GM08714 (cell line): Measurements from ENCODE around the gene SEMA5B.
A peak's percentile ranks its signal among the peaks of the same experiment; 100 is the strongest.

Source experiments
- H3K4me3 ChIP-seq: fragments of 200-500 bp; sonication (Bioruptor generic); 2 replicates; pipeline ENCODE4 v1.5.1; 2014; ENCODE audit warnings: mild to moderate bottlenecking, low read length, inconsistent platforms
- ZNF274 ChIP-seq: IDR thresholded peaks from 2 replicates; pipeline ENCODE4 v1.6.1; 2012; ENCODE audit warnings: mild to moderate bottlenecking, low read depth, low read length

The SEMA5B gene

DNA sequence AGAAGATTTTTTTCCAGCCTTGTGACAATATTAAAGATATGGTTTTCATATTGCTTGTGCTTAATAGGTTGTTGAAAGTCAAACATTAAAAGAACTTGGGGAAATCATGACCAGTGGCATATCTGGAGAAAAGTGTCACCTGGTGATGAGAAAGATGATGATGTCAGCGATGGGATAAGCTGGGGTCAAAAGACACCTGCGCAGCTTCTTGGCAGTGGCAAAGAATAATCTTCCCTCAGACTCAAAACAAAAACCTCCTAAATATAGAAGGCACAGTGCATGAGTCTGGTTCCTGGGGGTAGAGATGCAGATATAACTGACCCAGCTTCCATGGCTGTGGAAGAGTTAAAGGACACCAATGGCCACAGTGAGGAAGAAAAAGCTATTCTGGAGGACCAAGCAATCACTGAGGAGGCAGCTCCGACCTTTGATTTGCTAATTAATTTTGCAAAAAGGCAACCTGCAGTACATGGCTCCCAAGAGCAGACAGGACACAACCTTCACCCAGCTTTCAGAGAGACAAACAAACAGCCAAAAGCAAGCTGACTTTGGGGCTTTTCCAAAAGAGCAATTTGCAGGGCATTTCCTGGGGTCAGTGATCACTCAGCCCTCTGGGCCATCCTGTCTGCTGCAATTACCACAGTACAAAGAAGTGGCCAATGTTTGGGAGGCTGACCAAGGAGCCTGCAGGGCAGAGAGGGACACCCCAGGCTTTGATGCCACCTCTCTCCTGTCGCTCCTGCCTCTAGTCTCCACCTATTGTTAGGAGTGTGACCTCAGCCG is 17.6 kb upstream of the SEMA5B start:
- no peak for TF ChIP-seq ZNF274
- H3K4me3 ChIP-seq: no peak overlapping the region

DNA sequence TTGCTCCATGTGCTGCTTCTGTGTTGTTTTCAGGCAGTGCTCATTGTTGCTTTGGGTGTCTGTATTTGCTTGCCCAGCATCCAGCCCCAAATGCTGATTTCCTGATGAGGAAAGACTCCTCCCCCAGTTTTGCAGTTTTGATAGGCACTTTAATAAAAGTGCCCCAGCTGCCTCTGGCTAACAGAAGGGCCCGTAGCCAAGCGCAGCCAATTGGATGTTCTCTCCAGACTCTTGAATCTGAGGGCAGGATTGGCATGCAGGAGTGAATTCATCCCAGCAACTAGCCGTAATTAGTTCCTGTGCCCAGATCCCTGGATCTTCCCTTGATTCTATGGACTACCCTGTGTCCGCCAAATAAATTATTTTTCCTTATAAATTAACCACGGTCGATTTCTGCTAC is 14.8 kb upstream of the SEMA5B start:
- H3K4me3 ChIP-seq: no peak overlapping the region
- TF ChIP-seq ZNF274: no peak

DNA sequence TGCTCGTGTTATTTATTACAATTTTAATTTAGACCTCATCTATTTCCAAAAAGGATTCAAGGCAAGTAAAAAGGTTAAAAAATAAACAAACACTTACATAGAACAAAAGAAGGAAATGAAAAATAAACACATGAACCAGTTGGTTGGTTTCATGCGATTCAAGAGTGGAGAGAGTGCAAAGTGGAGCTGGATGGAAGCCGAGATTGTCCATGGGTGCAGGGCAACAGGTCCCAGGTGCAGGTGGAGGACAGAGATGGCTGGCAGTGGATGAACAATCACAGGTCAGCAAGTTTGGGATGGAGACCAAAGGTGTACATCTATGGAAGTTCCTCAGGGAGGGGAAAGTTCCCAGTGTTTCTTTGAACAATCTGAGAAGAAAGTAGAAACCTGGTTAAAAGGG is 11.6 kb upstream of the SEMA5B start:
- no peak overlapping the region for H3K4me3 ChIP-seq
- TF ChIP-seq ZNF274: no peak

DNA sequence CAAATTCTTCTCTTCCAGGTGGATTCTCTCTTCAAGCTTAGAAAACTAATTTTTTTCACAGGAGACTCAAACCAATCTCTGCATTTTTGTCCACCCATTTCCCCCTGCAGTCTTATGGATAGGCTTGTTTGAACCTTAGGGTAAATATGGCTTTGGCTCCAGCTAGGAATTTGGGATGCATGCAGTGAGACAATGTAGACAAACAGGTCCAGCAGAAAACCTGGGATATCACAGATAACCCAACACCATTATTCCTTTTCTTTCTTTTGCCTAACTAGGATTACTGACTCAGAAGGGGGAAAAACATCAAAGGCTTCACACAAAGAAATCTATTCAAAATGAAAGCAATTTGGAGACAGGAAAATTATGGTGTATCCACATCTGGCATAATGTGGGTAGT is 11.2 kb upstream of the SEMA5B start:
- H3K4me3 ChIP-seq: no peak overlapping the region
- TF ChIP-seq ZNF274: no peak

DNA sequence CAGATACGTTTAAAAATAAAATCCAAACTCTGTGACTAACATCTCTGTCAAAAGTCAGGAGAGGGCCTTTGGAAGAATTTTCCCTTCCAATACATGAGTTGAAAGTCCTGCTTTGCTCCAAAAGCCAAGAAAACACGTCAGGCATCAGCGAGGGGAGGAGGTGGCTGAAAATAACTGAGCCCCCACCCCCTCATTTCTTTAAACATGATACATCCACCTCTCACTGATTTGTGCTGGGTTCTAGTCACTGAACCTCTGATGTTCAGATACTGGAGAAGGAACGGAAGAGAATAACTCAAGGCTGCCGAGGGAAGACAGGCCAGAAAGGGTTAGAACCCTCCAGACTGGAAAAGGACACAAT is 9.4 kb upstream of the SEMA5B start:
- TF ChIP-seq ZNF274: no peak
- H3K4me3 ChIP-seq: no peak overlapping the region

DNA sequence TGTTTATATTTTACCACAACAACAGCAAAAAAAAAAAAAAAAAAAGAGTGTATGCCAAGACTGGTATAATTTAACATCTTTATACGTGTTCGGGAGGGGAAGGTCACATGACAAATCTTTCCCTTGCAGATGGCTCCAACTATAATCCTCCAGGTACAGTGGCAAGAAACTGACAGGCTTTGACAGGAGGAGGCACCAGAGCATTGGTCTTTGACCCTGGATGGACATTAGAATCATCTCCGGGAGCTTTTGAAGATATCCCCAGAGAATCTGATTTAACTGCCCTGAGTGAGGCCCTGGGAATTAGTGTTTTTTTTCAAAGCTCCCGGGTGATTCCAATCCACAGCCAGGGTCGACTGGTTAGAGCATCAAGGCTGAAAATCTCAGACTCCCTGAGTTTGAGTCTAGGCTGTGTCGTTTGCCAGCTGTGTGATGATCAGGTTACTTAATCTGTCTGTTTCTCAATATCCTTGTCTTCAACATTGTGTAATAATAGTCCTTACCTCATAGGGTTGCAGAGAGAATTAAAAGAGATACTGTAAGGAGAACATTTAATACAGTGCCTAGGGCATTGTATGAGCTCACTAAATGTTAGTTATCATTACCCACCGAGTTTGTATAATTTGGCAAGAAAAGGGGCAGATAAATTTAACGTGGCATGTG is 8.9 kb upstream of the SEMA5B start:
- TF ChIP-seq ZNF274: no peak
- no peak overlapping the region for H3K4me3 ChIP-seq

DNA sequence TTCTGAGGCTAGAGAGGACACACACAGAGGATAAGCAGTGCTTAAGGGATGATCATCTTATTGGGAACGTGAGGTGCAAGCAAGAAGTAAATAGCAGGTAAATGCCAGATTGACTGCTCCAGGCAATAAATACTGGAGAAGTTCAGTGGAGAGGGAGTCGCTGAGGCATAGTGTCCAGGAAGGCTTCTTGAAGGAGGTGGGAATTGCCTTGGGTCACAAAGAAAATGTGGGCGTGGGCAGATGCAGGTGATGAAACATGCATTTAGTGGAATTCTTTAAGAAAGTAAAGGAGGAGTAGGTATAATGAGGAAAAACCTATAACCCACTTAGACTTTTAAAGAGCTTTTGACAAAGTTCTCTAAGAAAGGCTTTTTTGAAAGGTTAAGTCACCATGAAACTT is 7.4 kb upstream of the SEMA5B start:
- H3K4me3 ChIP-seq: no peak overlapping the region
- TF ChIP-seq ZNF274: no peak

DNA sequence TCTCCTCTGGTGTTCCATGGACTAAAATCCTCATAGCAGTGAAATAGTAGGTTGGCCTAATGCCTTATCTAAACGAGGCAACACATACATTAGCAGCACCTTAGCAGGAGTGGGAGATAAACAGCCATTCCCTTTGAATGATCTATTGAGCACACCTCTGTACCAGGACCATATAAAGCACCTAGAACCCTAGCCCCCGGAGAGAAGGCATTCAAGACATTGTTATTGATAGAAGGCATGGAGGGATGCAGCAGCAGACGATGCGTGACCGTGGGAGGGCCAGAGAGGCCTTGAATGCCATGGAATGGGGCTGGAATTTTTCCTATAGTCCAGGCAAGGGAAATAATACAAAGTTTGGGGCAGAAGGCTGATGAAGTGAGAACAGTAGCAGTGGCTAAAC is 6.6 kb upstream of the SEMA5B start:
- H3K4me3 ChIP-seq: no peak overlapping the region
- TF ChIP-seq ZNF274: no peak

DNA sequence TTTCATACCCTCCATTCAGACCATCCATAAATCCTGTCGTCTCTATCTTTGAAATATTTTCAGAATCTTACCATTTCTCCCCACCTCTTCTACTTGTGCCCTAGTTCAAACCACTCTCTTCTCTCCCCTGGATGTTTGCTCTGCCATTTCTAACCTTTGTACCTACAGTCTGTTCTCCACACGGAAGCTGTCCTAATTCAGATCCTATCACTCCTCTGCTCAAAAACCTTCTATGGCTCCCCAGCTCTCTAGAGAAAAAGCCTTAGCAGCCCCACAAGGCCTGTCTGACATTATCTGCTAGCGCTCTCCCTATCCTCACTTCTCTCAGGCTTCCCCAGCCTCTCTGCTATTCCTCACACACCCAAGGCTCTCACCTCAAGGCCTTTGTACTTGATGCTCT is 4.5 kb upstream of the SEMA5B start:
- no peak for TF ChIP-seq ZNF274
- no peak overlapping the region for H3K4me3 ChIP-seq

DNA sequence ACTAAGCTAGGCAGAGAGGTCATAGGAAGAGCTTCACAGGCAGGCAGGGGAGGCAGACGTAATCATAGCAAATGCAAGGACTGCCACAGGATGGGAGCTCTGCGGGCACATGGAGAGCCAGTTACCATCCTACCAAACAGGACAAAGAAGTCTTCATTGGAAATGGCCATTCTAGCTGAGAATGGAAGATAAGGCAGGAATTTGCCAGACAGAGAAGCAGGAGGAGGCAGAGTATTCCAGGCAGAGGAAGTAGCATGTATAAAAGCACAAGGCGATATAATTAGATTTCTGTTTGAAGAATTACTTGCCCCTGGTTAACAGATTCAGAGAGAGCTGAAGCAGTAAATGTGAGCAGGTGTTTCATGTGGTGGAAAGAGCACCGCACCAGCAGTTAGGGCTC is 3.5 kb upstream of the SEMA5B start:
- TF ChIP-seq ZNF274: no peak
- no peak overlapping the region for H3K4me3 ChIP-seq

DNA sequence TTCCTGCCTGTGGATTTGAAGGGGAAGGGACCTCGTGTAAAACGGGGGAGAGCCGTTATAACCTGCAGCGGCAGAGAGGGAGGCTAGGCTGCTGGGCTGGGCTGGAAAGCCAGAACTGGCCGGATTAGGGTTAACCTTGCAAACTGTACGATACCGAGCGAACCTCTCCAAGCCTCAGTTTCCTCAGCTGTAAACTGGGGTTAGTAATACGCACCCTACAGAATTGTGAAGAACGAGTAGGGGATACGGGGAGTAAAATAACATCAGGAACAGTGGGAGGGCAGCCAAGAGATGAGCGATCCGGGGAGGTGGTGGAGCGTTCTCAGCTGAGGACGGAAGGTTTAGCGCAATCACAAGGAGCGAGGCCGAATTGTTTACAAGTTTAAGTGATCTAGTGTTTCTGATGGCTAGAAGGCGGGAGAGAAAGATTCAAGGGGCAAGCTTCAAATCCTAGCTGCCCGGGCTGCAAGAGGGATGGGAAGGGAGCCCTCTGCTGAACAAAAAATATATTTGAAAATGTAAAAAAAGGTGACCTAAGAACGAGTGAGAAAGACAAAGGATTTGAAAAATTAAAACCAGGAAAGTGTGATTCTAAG is 768 bp upstream of the SEMA5B start:
- no peak for TF ChIP-seq ZNF274
- peak overlapping the region; percentile 11; the same call in 1 of the 2 replicates for H3K4me3 ChIP-seq

DNA sequence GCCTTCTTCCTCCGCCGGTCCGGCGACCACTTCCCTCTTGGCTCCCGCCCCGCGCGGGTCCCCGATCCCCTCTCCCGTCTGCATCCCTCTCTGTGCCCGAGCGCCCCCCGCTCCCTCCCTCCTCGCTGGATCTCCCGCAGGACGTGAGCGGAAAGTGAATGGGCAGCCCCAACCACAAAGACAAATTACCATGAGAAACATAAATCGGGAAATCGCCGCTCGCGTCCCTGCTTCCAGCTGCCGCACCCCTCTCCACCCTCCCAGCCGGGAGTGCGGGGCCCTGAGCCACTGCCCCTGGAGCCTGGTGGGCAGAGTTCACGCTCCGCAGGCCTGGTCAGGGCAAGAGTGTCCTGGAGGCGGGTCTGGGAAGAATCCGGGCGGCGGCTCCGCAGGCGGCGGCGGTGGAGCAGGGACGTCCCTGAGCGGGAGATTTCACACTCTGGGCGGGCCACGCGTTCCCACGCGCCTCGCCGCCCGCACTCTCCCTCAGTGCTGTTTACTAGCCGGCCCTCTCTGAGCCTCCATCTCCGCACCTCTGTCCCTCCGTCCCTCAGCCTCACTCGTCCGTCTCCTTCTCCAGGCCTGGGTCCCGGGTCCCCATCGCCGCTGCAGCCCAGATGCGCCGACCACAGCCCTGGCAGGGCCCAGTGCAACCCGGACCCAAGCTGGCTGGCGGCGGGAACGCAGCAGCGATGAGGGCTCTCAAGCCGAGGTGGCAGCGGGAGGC is 835 bp downstream of the SEMA5B start:
- H3K4me3 ChIP-seq: peak overlapping the region; percentile 11; the same call in 1 of the 2 replicates

DNA sequence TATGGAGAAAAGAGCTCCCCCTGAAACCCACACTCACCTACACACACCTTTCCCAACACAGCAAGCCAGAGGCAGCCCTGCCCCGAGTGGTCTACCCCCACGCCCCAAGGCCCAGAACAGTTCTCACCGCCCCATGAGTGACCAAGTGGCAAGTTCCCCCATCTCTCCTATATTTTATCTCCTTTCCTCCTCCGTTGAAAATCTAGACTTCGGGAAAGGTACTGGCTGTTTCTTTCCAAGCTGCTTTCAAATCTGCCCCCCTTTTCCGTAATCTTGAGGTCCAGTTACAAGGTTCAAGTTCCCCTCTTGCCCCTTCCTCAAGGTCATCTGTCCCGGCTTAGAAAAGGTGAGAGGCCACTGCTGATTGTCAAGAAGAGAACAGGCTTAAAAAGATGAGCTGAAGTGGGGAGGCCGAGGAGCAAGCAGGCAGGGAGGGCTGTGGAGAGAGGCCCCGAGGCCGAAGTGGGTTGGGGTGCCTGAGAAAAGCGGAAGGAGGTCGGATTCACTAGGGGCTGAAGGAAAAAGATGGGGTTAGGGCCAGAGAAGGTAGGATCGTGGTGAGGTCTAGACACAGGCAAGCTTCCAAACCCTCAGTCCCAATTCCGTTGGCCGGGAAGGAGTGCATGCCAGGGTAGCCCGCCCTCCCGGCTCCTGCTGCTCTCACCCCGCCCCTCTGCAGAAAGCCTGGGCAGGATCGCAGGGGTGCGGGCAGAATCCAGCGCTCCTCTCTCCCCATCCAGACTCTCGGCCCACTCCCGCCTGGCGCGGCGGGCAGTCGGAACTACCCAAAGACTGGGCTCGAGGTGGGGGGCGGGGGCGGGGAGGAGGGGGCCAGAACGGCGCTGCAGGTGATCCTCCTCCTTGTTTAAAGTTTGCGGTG is 1.7 kb downstream of the SEMA5B start:
- no peak for TF ChIP-seq ZNF274
- no peak overlapping the region for H3K4me3 ChIP-seq

More for the DNA sequence above, 835 bp downstream of the SEMA5B start:
- TF ChIP-seq ZNF274: no peak

DNA sequence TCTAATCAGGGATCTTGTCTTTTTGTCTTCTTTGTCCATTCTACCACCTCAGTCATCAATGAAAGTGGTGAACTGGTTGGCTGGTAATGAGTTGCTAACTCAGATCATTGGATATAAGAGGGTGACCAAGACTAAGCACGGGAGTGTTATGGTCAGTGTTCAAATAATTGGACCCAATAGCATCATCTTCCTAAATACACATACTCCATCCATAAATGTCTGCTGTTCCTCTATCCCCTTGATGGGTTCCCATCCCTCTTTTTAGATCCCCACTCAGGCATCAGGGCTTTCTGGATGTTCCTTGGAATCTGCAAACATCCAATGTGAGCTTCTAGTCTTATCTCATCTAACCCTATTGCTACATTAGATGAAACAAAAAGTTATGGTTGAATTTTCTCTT is 3.5 kb downstream of the SEMA5B start:
- no peak for TF ChIP-seq ZNF274
- H3K4me3 ChIP-seq: no peak overlapping the region
